CD4-positive, alpha-beta T cell (primary cell): ENCODE data around the gene FBXL22. TPM values are rescaled to one million over a fixed set of nuclear protein-coding genes. Genes with fewer than 3 reads are reported as not detected.
A peak's percentile ranks its signal among the peaks of the same experiment; 100 is the strongest.

Source experiments
- ATAC-seq: fragments of 200-7000 bp; cut with Tn5 transposase; one replicate; pipeline ENCODE4 v1.10.0; 2022; ENCODE audit warnings: mild to moderate bottlenecking; ENCODE audit not compliant: poor library complexity
- CTCF ChIA-PET: fragments of 350-600 bp; sonication (Branson Sonifier 250); formaldehyde crosslinking; loops from one replicate; lab custom pipeline; 2021; ENCODE audit warnings: antibody characterized with exemption, inconsistent platforms; lab: Charles Lee
- POLR2A ChIA-PET: fragments of 350-600 bp; sonication (Branson Sonifier 250); formaldehyde crosslinking; loops from one replicate; lab custom pipeline; 2021; ENCODE audit warnings: antibody characterized with exemption, inconsistent platforms; lab: Charles Lee
- DNase-seq, 14 experiments: peaks; one replicate each; pipeline ENCODE4 v3.0.0-alpha.2; 2013 to 2020; ENCODE audit warnings: mixed read lengths in 2 of 14
- H3K27ac ChIP-seq, 2 donors: one replicate each; pipeline versions ENCODE4 v1.5.1 to v1.7.0; 2013; ENCODE audit warnings: low read length in 2 of 2, low read depth in 1 of 2, mild to moderate bottlenecking in 1 of 2
- H3K27me3 ChIP-seq, 2 experiments: 1 replicate in 1 of 2; 2 replicates in 1 of 2; pipeline versions ENCODE4 v1.6.1 to v1.7.0; 2013; ENCODE audit warnings: low read length in 2 of 2, control low read depth in 1 of 2, mild to moderate bottlenecking in 1 of 2, moderate library complexity in 1 of 2; ENCODE audit not compliant: insufficient read depth in 2 of 2, control insufficient read depth in 1 of 2
- H3K36me3 ChIP-seq: one replicate; pipeline ENCODE4 v1.6.1; 2013; ENCODE audit warnings: low read length, control low read depth; ENCODE audit not compliant: insufficient read depth
- H3K4me1 ChIP-seq: one replicate; pipeline ENCODE4 v1.6.1; 2013; ENCODE audit warnings: low read length, control low read depth; ENCODE audit not compliant: insufficient read depth
- H3K4me3 ChIP-seq: one replicate; pipeline ENCODE4 v1.5.1; 2013; ENCODE audit warnings: mild to moderate bottlenecking, low read length, moderate library complexity
- H3K9me3 ChIP-seq, 2 experiments: 1 replicate in 1 of 2; 2 replicates in 1 of 2; pipeline versions ENCODE4 v1.6.1 to v1.7.0; 2013; ENCODE audit warnings: low read length in 2 of 2, mild to moderate bottlenecking in 2 of 2, control low read depth in 1 of 2, moderate library complexity in 1 of 2; ENCODE audit not compliant: control insufficient read depth in 1 of 2, insufficient read depth in 1 of 2
- H3K27ac Mint-ChIP-seq: one replicate; pipeline ENCODE4 v1.8.0; 2020; ENCODE audit warnings: mixed read lengths
- H3K27me3 Mint-ChIP-seq: one replicate; pipeline ENCODE4 v1.8.0; 2021; ENCODE audit warnings: mixed read lengths
- H3K36me3 Mint-ChIP-seq: one replicate; pipeline ENCODE4 v1.8.0; 2021; ENCODE audit warnings: low read depth, mixed read lengths
- H3K4me1 Mint-ChIP-seq: one replicate; pipeline ENCODE4 v1.8.0; 2021; ENCODE audit warnings: low read depth, mixed read lengths
- H3K4me3 Mint-ChIP-seq: one replicate; pipeline ENCODE4 v1.8.0; 2020; ENCODE audit warnings: mild to moderate bottlenecking, mixed read lengths
- H3K9me3 Mint-ChIP-seq: one replicate; pipeline ENCODE4 v1.8.0; 2020; ENCODE audit warnings: mixed read lengths
- CTCF ChIP-seq: fragments of 200-600 bp; IDR thresholded peaks from one replicate; pipeline ENCODE4 v1.8.0; 2022; ENCODE audit warnings: antibody characterized with exemption, mild to moderate bottlenecking
- intact Hi-C, 2 experiments: fragments of 100-400 bp; cut with DNase I in 1 of 2; cut with micrococcal nuclease in 1 of 2; formaldehyde crosslinking; loops; one replicate each; pipeline versions ENCODE4 v1.15.1 to v1.9.0; 2023 to 2025; cut with DNase I, micrococcal nuclease
- total RNA-seq, 174 experiments: library from RNA in 2 of 174; stranded (reverse) in 2 of 174; gene quantifications; one replicate each; pipeline ENCODE4 v1.2.3 and lab custom pipeline; 2021 to 2026

Gene FBXL22
- total RNA-seq, 2 experiments from 2014 or later, result 0.66 to 1.6 TPM

DNA sequence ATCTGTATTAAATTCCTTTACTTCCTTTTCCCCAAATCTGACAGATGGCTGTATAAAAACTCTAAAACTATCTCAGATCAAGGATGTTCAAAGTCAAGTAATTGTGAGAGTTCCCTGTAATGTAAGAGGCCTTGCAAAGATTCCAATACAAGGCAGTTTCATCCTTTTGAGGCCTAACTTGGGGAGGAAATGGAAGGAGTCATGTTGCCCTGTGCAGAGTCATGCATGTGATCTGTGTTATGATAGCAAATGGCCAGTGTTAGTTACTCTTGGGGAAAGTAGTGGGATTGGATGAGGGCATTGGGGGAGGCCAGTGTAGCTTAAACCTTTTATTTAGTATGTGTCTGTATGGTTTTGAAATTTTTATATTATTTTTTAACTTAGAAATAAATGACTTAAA, 23.7 kb upstream of the FBXL22 start:
- Histone ChIP-seq H3K4me1 (no peaks in the 10 kb centered on the region), H3K27ac (no peak overlapping the region), H3K36me3 (peaks cover 88% of the 10 kb centered on the region), H3K4me3 (no peak overlapping the region), H3K9me3 (no peaks in the 10 kb centered on the region), H3K27me3 (no peaks in the 10 kb centered on the region)
- TF ChIP-seq CTCF, result no peak
- CTCF ChIA-PET, result interaction anchor here (1.9 kb wide), 1 partner anchor 107 kb away, joined by 5 read pairs; no protein-coding TSS in a partner anchor
- POLR2A ChIA-PET, result no interaction called here
- no peak for DNase-seq
- no peak for ATAC-seq
- Mint-ChIP-seq H3K27me3 (no peaks in the 10 kb centered on the region), H3K4me1 (peaks cover 23% of the 10 kb centered on the region), H3K9me3 (no peaks in the 10 kb centered on the region), H3K27ac (peak overlapping the region; percentile 18), H3K4me3 (no peak overlapping the region), H3K36me3 (peaks cover 88% of the 10 kb centered on the region)
- intact Hi-C loops, result loop anchor here in 1 of 2 experiments (2.0 to 5.0 kb wide), 2 partner anchors 15 to 74 kb away; no protein-coding TSS in a partner anchor

- POLR2A ChIA-PET, result interaction anchor here (1.1 kb wide), 1 partner anchor 24 kb away, joined by 3 read pairs; no protein-coding TSS in a partner anchor
Measured at GRCh38 chr15:63575312-63575711, 21.9 kb upstream of the FBXL22 start.

DNA sequence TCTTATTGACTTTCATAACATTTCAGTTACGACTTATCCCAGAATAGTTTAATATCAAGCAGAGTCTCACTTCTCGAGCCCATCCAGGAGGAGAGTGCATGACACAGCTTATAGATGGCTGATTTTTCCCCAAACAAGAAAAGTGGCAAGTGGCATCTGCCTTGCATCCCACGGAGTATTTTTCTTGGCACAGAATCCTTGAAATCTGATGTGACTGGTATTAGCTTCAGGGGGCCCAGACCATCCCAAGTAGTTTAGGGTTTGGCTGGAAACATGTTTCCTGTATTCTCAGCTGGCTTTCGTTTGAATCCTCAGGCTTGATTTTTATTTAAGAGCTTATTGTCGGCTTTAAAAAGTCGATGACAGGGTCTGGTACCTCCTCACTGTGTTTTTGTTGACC, 20.7 kb upstream of the FBXL22 start:
- no peaks in the 10 kb centered on the region for H3K4me1 ChIP-seq
- DNase-seq, result no peak
- no peak for TF ChIP-seq CTCF
- H3K27me3 ChIP-seq, result no peaks in the 10 kb centered on the region
- no peaks in the 10 kb centered on the region for H3K9me3 Mint-ChIP-seq
- H3K27ac Mint-ChIP-seq, result peak overlapping the region; percentile 27
- intact Hi-C loops, result no loop called here
- H3K36me3 ChIP-seq, result peaks cover 76% of the 10 kb centered on the region
- no peaks in the 10 kb centered on the region for H3K27me3 Mint-ChIP-seq
- peaks cover 85% of the 10 kb centered on the region for H3K36me3 Mint-ChIP-seq
- CTCF ChIA-PET, result interaction anchor here (0.7 kb wide), 2 partner anchors 96 to 315 kb away, joined by 3 to 4 read pairs; no protein-coding TSS in a partner anchor
- peaks cover 27% of the 10 kb centered on the region for H3K4me1 Mint-ChIP-seq
- no peak overlapping the region for H3K4me3 ChIP-seq
- H3K27ac ChIP-seq, result no peak overlapping the region
- H3K4me3 Mint-ChIP-seq, result no peak overlapping the region
- POLR2A ChIA-PET, result interaction anchor here (0.8 kb wide), 1 partner anchor 73 kb away, joined by 3 read pairs; no protein-coding TSS in a partner anchor
- no peak for ATAC-seq
- no peaks in the 10 kb centered on the region for H3K9me3 ChIP-seq

More at GRCh38 chr15:63575312-63575711, 21.9 kb upstream of the FBXL22 start:
- CTCF ChIA-PET, result interaction anchor here (1.0 kb wide), 1 partner anchor 33 kb away, joined by 3 read pairs; no protein-coding TSS in a partner anchor
- H3K4me1 Mint-ChIP-seq, result peaks cover 27% of the 10 kb centered on the region
- no peak overlapping the region for H3K4me3 Mint-ChIP-seq
- Histone ChIP-seq H3K27ac (no peak overlapping the region), H3K36me3 (peaks cover 82% of the 10 kb centered on the region), H3K4me1 (no peaks in the 10 kb centered on the region), H3K27me3 (no peaks in the 10 kb centered on the region), H3K4me3 (no peak overlapping the region), H3K9me3 (no peaks in the 10 kb centered on the region)
- DNase-seq, result no peak
- no peak for TF ChIP-seq CTCF
- peaks cover 88% of the 10 kb centered on the region for H3K36me3 Mint-ChIP-seq
- no peaks in the 10 kb centered on the region for H3K27me3 Mint-ChIP-seq
- no peak for ATAC-seq
- no peaks in the 10 kb centered on the region for H3K9me3 Mint-ChIP-seq
- intact Hi-C loops, result no loop called here
- H3K27ac Mint-ChIP-seq, result no peak overlapping the region
